ENCODE data around the gene GSDMA.

GSDMA gene

GRCh38 chr17:39963829-39964228 is 1.0 kb downstream of the GSDMA start:
- TF ChIP-seq CTCF (IDR thresholded peaks at IDR 0.05; ENCODE audit: borderline replicate concordance, insufficient read depth, low read depth, low read length) = no peak
- H3K4me3 ChIP-seq (ENCODE audit: low read depth, low read length) = no peak overlapping the region

GRCh38 chr17:39965017-39965699 is 2.4 kb downstream of the GSDMA start:
- TF ChIP-seq CTCF (IDR thresholded peaks at IDR 0.05; ENCODE audit: borderline replicate concordance, insufficient read depth, low read depth, low read length) = no peak
- H3K4me3 ChIP-seq (ENCODE audit: low read depth, low read length) = no peak overlapping the region

GRCh38 chr17:39966771-39967170 is 4.0 kb downstream of the GSDMA start:
- no peak overlapping the region for H3K4me3 ChIP-seq (ENCODE audit: low read depth, low read length)
- no peak for TF ChIP-seq CTCF (IDR thresholded peaks at IDR 0.05; ENCODE audit: borderline replicate concordance, insufficient read depth, low read depth, low read length)

- H3K4me3 ChIP-seq (ENCODE audit: low read depth, low read length) = no peak overlapping the region
- TF ChIP-seq CTCF (IDR thresholded peaks at IDR 0.05; ENCODE audit: borderline replicate concordance, insufficient read depth, low read depth, low read length) = no peak
Measured at GRCh38 chr17:39968761-39969160, 6.0 kb downstream of the GSDMA start.

- no peak overlapping the region for H3K4me3 ChIP-seq (ENCODE audit: low read depth, low read length)
- no peak for TF ChIP-seq CTCF (IDR thresholded peaks at IDR 0.05; ENCODE audit: borderline replicate concordance, insufficient read depth, low read depth, low read length)
Measured at GRCh38 chr17:39969375-39969774, 6.6 kb downstream of the GSDMA start.

GRCh38 chr17:39970157-39970692 is 7.4 kb downstream of the GSDMA start:
- H3K4me3 ChIP-seq (ENCODE audit: low read depth, low read length) = no peak overlapping the region
- no peak for TF ChIP-seq CTCF (IDR thresholded peaks at IDR 0.05; ENCODE audit: borderline replicate concordance, insufficient read depth, low read depth, low read length)

- TF ChIP-seq CTCF (IDR thresholded peaks at IDR 0.05; ENCODE audit: borderline replicate concordance, insufficient read depth, low read depth, low read length) = no peak
- no peak overlapping the region for H3K4me3 ChIP-seq (ENCODE audit: low read depth, low read length)
Measured at GRCh38 chr17:39971076-39971603, 8.3 kb downstream of the GSDMA start.

All from GM12875 (cell line).